Neural progenitor cell (in vitro differentiated cells): ENCODE results near the gene MUCL3. TPM values are rescaled to one million over a fixed set of nuclear protein-coding genes. Genes with fewer than 3 reads are reported as not detected.
A peak's percentile ranks its signal among the peaks of the same experiment; 100 is the strongest.

Source experiments
- DNase-seq: peaks from one replicate; pipeline ENCODE4 v3.0.0-alpha.2; 2016; ENCODE audit warnings: low spot score
- H2AFZ ChIP-seq: fragments of 200-600 bp; sonication (generic); replicated peaks from 2 replicates; pipeline ENCODE4 v1.6.1; 2016; ENCODE audit warnings: antibody characterized with exemption
- H3F3A ChIP-seq: fragments of 200-600 bp; sonication (generic); 2 replicates; pipeline ENCODE4 v1.6.1; 2016; ENCODE audit warnings: antibody characterized with exemption, low read depth
- H3K27ac ChIP-seq: fragments of 200-600 bp; sonication (generic); 2 replicates; pipeline ENCODE4 v1.5.1; 2016; ENCODE audit warnings: mild to moderate bottlenecking
- H3K27me3 ChIP-seq: fragments of 200-600 bp; sonication (generic); 2 replicates; pipeline ENCODE4 v1.6.1; 2016; ENCODE audit warnings: mild to moderate bottlenecking, moderate library complexity
- H3K36me3 ChIP-seq: fragments of 200-600 bp; sonication (generic); 2 replicates; pipeline ENCODE4 v1.5.1; 2016
- H3K4me1 ChIP-seq: fragments of 200-600 bp; sonication (generic); 2 replicates; pipeline ENCODE4 v1.6.1; 2016; ENCODE audit warnings: mixed run types
- H3K4me2 ChIP-seq: fragments of 200-600 bp; sonication (generic); 2 replicates; pipeline ENCODE4 v1.6.1; 2016
- H3K4me3 ChIP-seq: fragments of 200-600 bp; sonication (generic); 2 replicates; pipeline ENCODE4 v1.5.1; 2016
- H3K79me2 ChIP-seq: fragments of 200-600 bp; sonication (generic); 2 replicates; pipeline ENCODE4 v1.6.1; 2016; ENCODE audit warnings: low read depth
- H3K9ac ChIP-seq: fragments of 200-600 bp; sonication (generic); 2 replicates; pipeline ENCODE4 v1.6.1; 2016
- H3K9me3 ChIP-seq: fragments of 200-600 bp; sonication (generic); 2 replicates; pipeline ENCODE4 v1.5.1; 2016; ENCODE audit warnings: low read depth
- H4K20me1 ChIP-seq: fragments of 200-600 bp; sonication (generic); 2 replicates; pipeline ENCODE4 v1.6.1; 2016; ENCODE audit warnings: low read depth
- H3K27ac Mint-ChIP-seq: 3 replicates; pipeline ENCODE4 v1.8.0; 2021; ENCODE audit warnings: mixed read lengths
- H3K27me3 Mint-ChIP-seq: 2 replicates; pipeline ENCODE4 v1.8.0; 2022; ENCODE audit warnings: low read depth, mild to moderate bottlenecking, inconsistent platforms, moderate library complexity, mixed read lengths; ENCODE audit not compliant: insufficient read depth
- H3K36me3 Mint-ChIP-seq: 3 replicates; pipeline ENCODE4 v1.8.0; 2021; ENCODE audit warnings: mixed read lengths
- H3K4me1 Mint-ChIP-seq: 3 replicates; pipeline ENCODE4 v1.8.0; 2021; ENCODE audit warnings: mixed read lengths
- H3K4me3 Mint-ChIP-seq: 3 replicates; pipeline ENCODE4 v1.8.0; 2021; ENCODE audit warnings: mild to moderate bottlenecking, moderate library complexity, mixed read lengths
- H3K9me3 Mint-ChIP-seq: 3 replicates; pipeline ENCODE4 v1.8.0; 2020; ENCODE audit warnings: mixed read lengths
- CTCF ChIP-seq: fragments of 200-600 bp; sonication (generic); IDR thresholded peaks from 2 replicates; pipeline ENCODE4 v1.5.1; 2017; ENCODE audit warnings: antibody characterized with exemption, mild to moderate bottlenecking
- EZH2 ChIP-seq: fragments of 200-600 bp; sonication (generic); IDR thresholded peaks from 2 replicates; pipeline ENCODE4 v1.6.1; 2017; ENCODE audit warnings: antibody characterized with exemption, mild to moderate bottlenecking, moderate library complexity
- EZH2phosphoT487 ChIP-seq: fragments of 200-600 bp; sonication (generic); IDR thresholded peaks from 2 replicates; pipeline ENCODE4 v1.6.1; 2017; ENCODE audit warnings: antibody characterized with exemption
- total RNA-seq: library from RNA; depleted of rRNA; stranded (reverse); fragments of >200 nt; gene quantifications from 2 replicates; pipeline ENCODE4 v1.2.3, GENCODE V29; 2015; ENCODE audit warnings: low replicate concordance

The MUCL3 gene
- total RNA-seq, 1 donor from 2014 or later, result not detected

DNA sequence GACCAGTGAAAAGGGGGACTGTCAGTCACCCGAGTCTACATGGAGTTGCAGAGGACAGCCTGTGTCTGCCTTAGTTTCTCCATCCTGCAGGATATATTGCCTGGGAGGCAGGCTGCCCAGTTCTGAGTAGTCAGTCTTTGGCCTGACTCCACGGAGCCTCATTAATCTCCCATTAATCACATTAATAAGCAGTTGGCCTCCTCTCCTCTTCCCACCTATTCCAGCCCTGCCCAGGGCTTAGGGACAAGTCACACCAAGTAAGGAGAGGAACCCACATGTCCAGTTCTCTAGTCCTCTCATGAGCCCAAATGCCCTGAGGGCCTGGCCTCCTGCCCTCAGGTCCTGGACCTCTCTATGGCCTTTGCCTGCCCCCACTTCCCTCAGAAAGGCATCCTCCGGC, 1.3 kb upstream of the MUCL3 start:
- no peak for TF ChIP-seq EZH2
- no peak for TF ChIP-seq EZH2phosphoT487
- TF ChIP-seq CTCF, result no peak
- Histone ChIP-seq H4K20me1 (no peaks in the 10 kb centered on the region), H3K27ac (no peak overlapping the region), H3K4me1 (peaks cover 11% of the 10 kb centered on the region), H3K9me3 (no peaks in the 10 kb centered on the region), H2AFZ (no peak overlapping the region), H3K9ac (no peak overlapping the region), H3K4me2 (no peak overlapping the region), H3K4me3 (no peak overlapping the region), H3K27me3 (no peaks in the 10 kb centered on the region), H3K36me3 (no peaks in the 10 kb centered on the region), H3K79me2 (no peaks in the 10 kb centered on the region), H3F3A (no peaks in the 10 kb centered on the region)
- no peak overlapping the region for H3K4me3 Mint-ChIP-seq
- no peak for DNase-seq
- peaks cover 22% of the 10 kb centered on the region for H3K27me3 Mint-ChIP-seq
- H3K27ac Mint-ChIP-seq, result no peak overlapping the region
- H3K9me3 Mint-ChIP-seq, result no peaks in the 10 kb centered on the region
- peaks cover 20% of the 10 kb centered on the region for H3K4me1 Mint-ChIP-seq
- H3K36me3 Mint-ChIP-seq, result no peaks in the 10 kb centered on the region

DNA sequence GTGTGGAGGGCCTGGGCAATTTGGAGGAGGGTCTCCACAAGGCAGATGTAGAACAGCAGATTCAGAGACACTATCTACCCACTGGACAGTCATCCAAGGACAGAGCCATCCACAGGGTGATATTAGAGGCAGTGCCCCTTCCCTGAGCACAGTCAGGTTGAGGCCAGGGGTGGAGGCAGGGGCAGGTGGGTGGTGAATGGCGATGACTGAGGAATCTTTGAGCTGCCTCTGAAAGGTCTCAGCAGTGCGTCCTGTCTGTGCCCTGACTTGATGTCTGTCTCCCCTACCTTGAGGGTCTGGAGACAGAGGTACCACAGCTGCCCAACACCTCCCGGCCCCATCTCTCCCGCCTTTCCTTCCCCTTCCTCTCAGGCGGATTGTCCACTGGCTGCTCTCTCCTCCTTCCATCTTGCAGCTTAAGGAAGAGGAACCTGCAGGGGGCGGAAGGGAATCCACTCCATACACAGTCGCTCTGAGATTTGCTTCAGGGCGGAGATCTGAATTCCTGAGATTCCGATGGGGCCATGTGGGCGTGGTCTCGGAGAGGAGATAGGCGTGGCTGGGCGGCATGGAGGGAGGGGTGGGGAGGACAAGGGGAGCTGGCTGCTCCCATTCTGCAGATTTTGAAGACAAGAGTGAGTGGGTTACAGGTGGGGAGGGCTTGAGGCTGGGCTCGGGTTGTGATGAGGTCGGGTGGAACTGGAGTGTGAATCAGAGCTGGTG, 1.7 kb downstream of the MUCL3 start:
- Histone ChIP-seq H4K20me1 (no peaks in the 10 kb centered on the region), H3K27me3 (no peaks in the 10 kb centered on the region), H3K9me3 (no peaks in the 10 kb centered on the region), H3K27ac (no peak overlapping the region), H3K4me2 (peak overlapping the region; percentile 46), H3K4me1 (peaks cover 5% of the 10 kb centered on the region), H3K4me3 (no peak overlapping the region), H3K79me2 (no peaks in the 10 kb centered on the region), H2AFZ (no peak overlapping the region), H3K36me3 (no peaks in the 10 kb centered on the region), H3F3A (no peaks in the 10 kb centered on the region), H3K9ac (no peak overlapping the region)
- Mint-ChIP-seq H3K4me1 (peaks cover 20% of the 10 kb centered on the region), H3K4me3 (peak overlapping the region; percentile 46), H3K9me3 (no peaks in the 10 kb centered on the region), H3K27ac (peak overlapping the region; percentile 69), H3K36me3 (no peaks in the 10 kb centered on the region), H3K27me3 (peaks cover 21% of the 10 kb centered on the region)
- TF ChIP-seq EZH2phosphoT487 (no peak), EZH2 (no peak), CTCF (peak; percentile 67)
- DNase-seq, result peak; percentile 97

DNA sequence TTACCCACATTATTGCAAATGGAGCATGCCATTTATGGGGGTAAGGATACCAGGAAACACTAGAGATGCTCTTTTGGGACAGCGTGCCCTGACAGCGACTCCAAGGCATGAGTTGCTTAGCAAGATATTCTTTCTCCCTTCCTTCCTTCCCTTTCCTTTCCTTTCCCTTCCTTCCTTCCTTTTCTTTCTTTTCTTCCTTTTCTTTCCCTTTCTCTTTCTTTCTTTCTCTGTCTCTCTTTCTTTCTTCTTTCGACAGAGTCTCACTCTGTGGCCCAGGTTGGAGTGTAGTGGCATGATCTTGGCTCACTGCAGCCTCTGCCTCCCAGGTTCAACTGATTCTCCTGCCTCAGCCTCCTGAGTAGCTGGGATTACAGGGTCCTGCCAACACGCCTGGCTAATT, 3.3 kb downstream of the MUCL3 start:
- no peak overlapping the region for H3K27ac ChIP-seq
- no peak overlapping the region for H3K4me2 ChIP-seq
- H3F3A ChIP-seq, result no peaks in the 10 kb centered on the region
- DNase-seq, result no peak
- H3K36me3 Mint-ChIP-seq, result no peaks in the 10 kb centered on the region
- H3K4me3 Mint-ChIP-seq, result no peak overlapping the region
- no peak overlapping the region for H3K27ac Mint-ChIP-seq
- H3K36me3 ChIP-seq, result no peaks in the 10 kb centered on the region
- no peak overlapping the region for H3K9ac ChIP-seq
- H3K27me3 ChIP-seq, result no peaks in the 10 kb centered on the region
- peaks cover 5% of the 10 kb centered on the region for H3K4me1 ChIP-seq
- H3K4me3 ChIP-seq, result no peak overlapping the region
- H3K4me1 Mint-ChIP-seq, result peaks cover 17% of the 10 kb centered on the region
- no peaks in the 10 kb centered on the region for H3K9me3 Mint-ChIP-seq
- H2AFZ ChIP-seq, result no peak overlapping the region
- no peaks in the 10 kb centered on the region for H4K20me1 ChIP-seq
- no peaks in the 10 kb centered on the region for H3K79me2 ChIP-seq
- no peak for TF ChIP-seq EZH2phosphoT487
- TF ChIP-seq CTCF, result no peak
- H3K27me3 Mint-ChIP-seq, result peaks cover 19% of the 10 kb centered on the region
- no peaks in the 10 kb centered on the region for H3K9me3 ChIP-seq
